PC-9 (cell line): Measurements from ENCODE around the gene PYGB. TPM values are rescaled to one million over a fixed set of nuclear protein-coding genes. Genes with fewer than 3 reads are reported as not detected.
"Not testable (repeated sequence)": the region's sequence is repeated elsewhere in the genome, so short reads cannot be mapped to it uniquely, and the experiment has no call there.

Experiments
- BruUV-seq: library from RNA; stranded (reverse); fragments of 400-500 nt; replicated peaks from 2 replicates; lab custom pipeline; 2021; lab: Mats Ljungman, UMichigan
- CTCF ChIA-PET: fragments of 300-600 bp; sonication (Branson Sonifier 250); formaldehyde crosslinking; loops from one replicate; lab custom pipeline; 2022; ENCODE audit warnings: antibody characterized with exemption; lab: Charles Lee
- POLR2A ChIA-PET: fragments of 300-600 bp; sonication (Branson Sonifier 250); formaldehyde crosslinking; loops from one replicate; lab custom pipeline; 2022; ENCODE audit warnings: antibody characterized with exemption; ENCODE audit not compliant: unreplicated experiment; lab: Charles Lee
- DNase-seq, 2 experiments: peaks; one replicate each; pipeline versions ENCODE4 v3.0.0 to v3.0.0-alpha.2; 2015 to 2022; ENCODE audit warnings: mixed read lengths in 1 of 2
- H2AFZ ChIP-seq: fragments of 200-600 bp; sonication (generic); 2 replicates; pipeline ENCODE4 v1.8.1; 2017; ENCODE audit warnings: antibody characterized with exemption
- H3F3A ChIP-seq: fragments of 200-600 bp; sonication (generic); 2 replicates; pipeline ENCODE4 v1.8.1; 2017; ENCODE audit warnings: antibody characterized with exemption, mild to moderate bottlenecking, low read depth; ENCODE audit not compliant: insufficient read depth
- H3K27ac ChIP-seq: fragments of 200-600 bp; sonication (generic); 2 replicates; pipeline ENCODE4 v1.6.1; 2016; ENCODE audit warnings: mixed run types
- H3K27me3 ChIP-seq: fragments of 200-600 bp; sonication (generic); 2 replicates; pipeline ENCODE4 v1.6.1; 2016; ENCODE audit warnings: low read depth, mixed run types; ENCODE audit not compliant: insufficient read depth
- H3K36me3 ChIP-seq: fragments of 200-600 bp; sonication (generic); 2 replicates; pipeline ENCODE4 v1.6.1; 2016; ENCODE audit warnings: low read depth, mixed run types
- H3K4me1 ChIP-seq: fragments of 200-600 bp; sonication (generic); replicated peaks from 2 replicates; pipeline ENCODE4 v1.6.1; 2016; ENCODE audit warnings: mixed run types; ENCODE audit not compliant: insufficient read depth
- H3K4me2 ChIP-seq: fragments of 200-600 bp; sonication (generic); 2 replicates; pipeline ENCODE4 v1.6.1; 2017; ENCODE audit warnings: mixed run types
- H3K4me3 ChIP-seq: fragments of 200-600 bp; sonication (generic); 2 replicates; pipeline ENCODE4 v1.6.1; 2016; ENCODE audit warnings: mixed run types
- H3K79me2 ChIP-seq: fragments of 200-600 bp; sonication (generic); 2 replicates; pipeline ENCODE4 v1.6.1; 2017; ENCODE audit warnings: low read depth, mixed run types
- H3K9me2 ChIP-seq: fragments of 200-600 bp; sonication (generic); 2 replicates; pipeline ENCODE4 v1.8.1; 2017; ENCODE audit warnings: mild to moderate bottlenecking; ENCODE audit not compliant: insufficient read depth
- H3K9me3 ChIP-seq: fragments of 200-600 bp; sonication (generic); 2 replicates; pipeline ENCODE4 v1.8.1; 2016; ENCODE audit warnings: low read depth; ENCODE audit not compliant: insufficient read depth
- H4K20me1 ChIP-seq: fragments of 200-600 bp; sonication (generic); 2 replicates; pipeline ENCODE4 v1.8.1; 2017; ENCODE audit not compliant: insufficient read depth
- CTCF ChIP-seq: fragments of 200-600 bp; sonication (generic); conservative IDR thresholded peaks from 2 replicates; pipeline ENCODE4 v1.6.1; 2017; ENCODE audit warnings: mixed run types, antibody characterized with exemption, mild to moderate bottlenecking, moderate library complexity
- EZH2 ChIP-seq: fragments of 200-600 bp; sonication (generic); IDR thresholded peaks from 2 replicates; pipeline ENCODE4 v1.8.0; 2017; ENCODE audit warnings: antibody characterized with exemption, low read depth
- intact Hi-C: fragments of 100-400 bp; cut with micrococcal nuclease; formaldehyde crosslinking; loops from one replicate; pipeline ENCODE4 v1.10.0; 2022; ENCODE audit not compliant: unreplicated experiment
- total RNA-seq: library from RNA; stranded (reverse); gene quantifications from 2 replicates; pipeline ENCODE4 v1.2.3, GENCODE V29; 2021

PYGB gene
- total RNA-seq, 1 experiment from 2014 or later = 133 TPM

- H3K9me3 ChIP-seq = no peaks in the 10 kb centered on the region
- intact Hi-C loops = no loop called here
- H3K4me1 ChIP-seq = no peaks in the 10 kb centered on the region
- H2AFZ ChIP-seq = no peak overlapping the region
- TF ChIP-seq CTCF = no peak
- no peak for TF ChIP-seq EZH2
- no peaks in the 10 kb centered on the region for H4K20me1 ChIP-seq
- no TSS peak for BruUV-seq
- H3K4me2 ChIP-seq = no peak overlapping the region
- no peaks in the 10 kb centered on the region for H3K27me3 ChIP-seq
- no peak overlapping the region for H3K27ac ChIP-seq
- POLR2A ChIA-PET = no interaction called here
- H3K4me3 ChIP-seq = no peak overlapping the region
- no peaks in the 10 kb centered on the region for H3K36me3 ChIP-seq
- no peak for DNase-seq
- CTCF ChIA-PET = no interaction called here
- no peaks in the 10 kb centered on the region for H3K79me2 ChIP-seq
- H3K9me2 ChIP-seq = no peaks in the 10 kb centered on the region
- no peaks in the 10 kb centered on the region for H3F3A ChIP-seq
Measured at GRCh38 chr20:25328954-25329498, 81.1 kb downstream of the PYGB start.

GRCh38 chr20:25334972-25335371 is 87.1 kb downstream of the PYGB start:
- H3F3A ChIP-seq, H3K4me1 ChIP-seq, intact Hi-C loops, H2AFZ ChIP-seq, CTCF ChIA-PET, H4K20me1 ChIP-seq, H3K36me3 ChIP-seq, H3K4me2 ChIP-seq, BruUV-seq, DNase-seq, H3K79me2 ChIP-seq, H3K4me3 ChIP-seq, H3K9me2 ChIP-seq, H3K9me3 ChIP-seq, H3K27ac ChIP-seq, H3K27me3 ChIP-seq, POLR2A ChIA-PET: not testable (repeated sequence)

GRCh38 chr20:25336561-25337422 is 88.9 kb downstream of the PYGB start:
- no TSS peak for BruUV-seq
- CTCF ChIA-PET = interaction anchor here (0.6 kb wide), 2 partner anchors 62 to 82 kb away, joined by 3 read pairs; no protein-coding TSS in a partner anchor
- peaks cover 6% of the 10 kb centered on the region; the same call in 1 of the 2 replicates for H3F3A ChIP-seq
- H3K9me3 ChIP-seq = no peaks in the 10 kb centered on the region
- no peaks in the 10 kb centered on the region for H3K36me3 ChIP-seq
- H3K4me2 ChIP-seq = no peak overlapping the region
- intact Hi-C loops = loop anchor here (2.0 kb wide), 1 partner anchor 62 kb away; no protein-coding TSS in a partner anchor
- no peak overlapping the region for H3K27ac ChIP-seq
- no peak for DNase-seq
- H3K27me3 ChIP-seq = no peaks in the 10 kb centered on the region
- no peak overlapping the region for H3K4me3 ChIP-seq
- peaks cover 7% of the 10 kb centered on the region; the same call in 1 of the 2 replicates for H3K79me2 ChIP-seq
- H4K20me1 ChIP-seq = no peaks in the 10 kb centered on the region
- POLR2A ChIA-PET = no interaction called here
- no peaks in the 10 kb centered on the region for H3K9me2 ChIP-seq
- TF ChIP-seq EZH2 (no peak), CTCF (peak; percentile 46)
- H2AFZ ChIP-seq = no peak overlapping the region
- H3K4me1 ChIP-seq = no peaks in the 10 kb centered on the region
